AG10803 (cell line): ENCODE data around the gene EPHB4.

ENCODE experiments used
- DNase-seq: peaks from one replicate; pipeline ENCODE4 v3.0.0; 2010; ENCODE audit warnings: low read depth
- H3K4me3 ChIP-seq: 2 replicates; pipeline ENCODE4 v1.5.1; 2011; ENCODE audit warnings: mild to moderate bottlenecking, low read length, control low read depth
- CTCF ChIP-seq: conservative IDR thresholded peaks from 2 replicates; pipeline ENCODE4 v1.5.1; 2011; ENCODE audit warnings: mild to moderate bottlenecking, low read length, control low read depth, inconsistent platforms

Gene EPHB4

GRCh38 chr7:100835903-100836811 is 8.8 kb upstream of the EPHB4 start:
- TF ChIP-seq CTCF, result no peak
- no peak overlapping the region for H3K4me3 ChIP-seq
- DNase-seq, result no peak

- no peak overlapping the region for H3K4me3 ChIP-seq
These were observed 4.9 kb upstream of the EPHB4 start for GRCh38 chr7:100832281-100832633.

GRCh38 chr7:100830396-100830795 is 3.1 kb upstream of the EPHB4 start:
- no peak for TF ChIP-seq CTCF
- no peak overlapping the region for H3K4me3 ChIP-seq
- DNase-seq, result no peak

More at GRCh38 chr7:100832281-100832633, 4.9 kb upstream of the EPHB4 start:
- DNase-seq, result no peak
- TF ChIP-seq CTCF, result no peak

GRCh38 chr7:100829150-100829716 is 1.9 kb upstream of the EPHB4 start:
- no peak for DNase-seq
- TF ChIP-seq CTCF, result no peak
- no peak overlapping the region for H3K4me3 ChIP-seq

GRCh38 chr7:100826514-100827329 is 601 bp downstream of the EPHB4 start:
- no peak for TF ChIP-seq CTCF
- DNase-seq, result no peak
- H3K4me3 ChIP-seq, result peak overlapping the region; percentile 71

GRCh38 chr7:100825751-100826513 is 1.4 kb downstream of the EPHB4 start:
- peak; percentile 63 for DNase-seq
- TF ChIP-seq CTCF, result peak; percentile 58
- H3K4me3 ChIP-seq, result peak overlapping the region; percentile 71
